PFSK-1 (cell line): Measurements from ENCODE around the gene AGO1.

Source experiments
- POLR2AphosphoS5 ChIP-seq: IDR thresholded peaks from 2 replicates; pipeline ENCODE4 v1.6.1; 2012; ENCODE audit warnings: low read depth, mild to moderate bottlenecking, control low read depth, low read length, moderate library complexity
- SIN3A ChIP-seq: IDR thresholded peaks from 2 replicates; pipeline ENCODE4 v1.6.1; 2012; ENCODE audit warnings: mild to moderate bottlenecking, low read length, moderate library complexity, borderline replicate concordance; ENCODE audit not compliant: insufficient read depth
- TAF1 ChIP-seq: IDR thresholded peaks from 2 replicates; pipeline ENCODE4 v1.6.1; 2012; ENCODE audit warnings: low read length, control low read depth, borderline replicate concordance; ENCODE audit not compliant: insufficient read depth
- TF ChIP-seq, protein P1 (sequence below), 2 experiments: IDR thresholded peaks; 2 replicates each; pipeline versions ENCODE4 v1.6.1 to v1.8.0; 2011 to 2012; ENCODE audit warnings: low read depth in 2 of 2, low read length in 2 of 2, control low read depth in 1 of 2, inconsistent platforms in 1 of 2, mild to moderate bottlenecking in 1 of 2, moderate library complexity in 1 of 2; ENCODE audit not compliant: insufficient read depth in 1 of 2

DNA sequence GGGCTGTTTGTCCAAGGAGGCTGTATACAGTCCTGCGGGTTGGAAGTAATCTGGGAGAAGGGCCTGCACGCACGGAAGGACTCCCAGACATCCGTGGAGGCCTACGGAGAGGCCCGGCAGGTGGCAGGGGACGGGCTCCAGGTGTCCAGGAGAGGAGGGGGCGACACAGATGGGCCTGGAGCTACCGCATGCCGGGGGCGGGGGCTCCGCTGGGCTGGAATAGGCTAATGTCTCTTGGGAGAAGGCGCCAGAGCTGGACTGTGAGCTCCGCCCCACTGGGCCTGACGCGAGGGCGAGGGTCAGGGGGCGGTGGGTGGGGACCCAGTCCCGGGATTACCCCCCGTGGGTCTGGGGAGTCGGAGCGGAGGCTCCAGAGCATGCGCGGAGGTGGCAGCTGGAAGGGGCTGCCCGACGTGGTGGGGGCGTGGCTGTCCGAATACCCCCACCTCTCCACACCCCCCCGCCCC, 659 bp downstream of the AGO1 start:
- no peak for TF ChIP-seq POLR2AphosphoS5
- TF ChIP-seq TAF1, result no peak
- no peak for TF ChIP-seq SIN3A
- TF ChIP-seq, protein P1, sequence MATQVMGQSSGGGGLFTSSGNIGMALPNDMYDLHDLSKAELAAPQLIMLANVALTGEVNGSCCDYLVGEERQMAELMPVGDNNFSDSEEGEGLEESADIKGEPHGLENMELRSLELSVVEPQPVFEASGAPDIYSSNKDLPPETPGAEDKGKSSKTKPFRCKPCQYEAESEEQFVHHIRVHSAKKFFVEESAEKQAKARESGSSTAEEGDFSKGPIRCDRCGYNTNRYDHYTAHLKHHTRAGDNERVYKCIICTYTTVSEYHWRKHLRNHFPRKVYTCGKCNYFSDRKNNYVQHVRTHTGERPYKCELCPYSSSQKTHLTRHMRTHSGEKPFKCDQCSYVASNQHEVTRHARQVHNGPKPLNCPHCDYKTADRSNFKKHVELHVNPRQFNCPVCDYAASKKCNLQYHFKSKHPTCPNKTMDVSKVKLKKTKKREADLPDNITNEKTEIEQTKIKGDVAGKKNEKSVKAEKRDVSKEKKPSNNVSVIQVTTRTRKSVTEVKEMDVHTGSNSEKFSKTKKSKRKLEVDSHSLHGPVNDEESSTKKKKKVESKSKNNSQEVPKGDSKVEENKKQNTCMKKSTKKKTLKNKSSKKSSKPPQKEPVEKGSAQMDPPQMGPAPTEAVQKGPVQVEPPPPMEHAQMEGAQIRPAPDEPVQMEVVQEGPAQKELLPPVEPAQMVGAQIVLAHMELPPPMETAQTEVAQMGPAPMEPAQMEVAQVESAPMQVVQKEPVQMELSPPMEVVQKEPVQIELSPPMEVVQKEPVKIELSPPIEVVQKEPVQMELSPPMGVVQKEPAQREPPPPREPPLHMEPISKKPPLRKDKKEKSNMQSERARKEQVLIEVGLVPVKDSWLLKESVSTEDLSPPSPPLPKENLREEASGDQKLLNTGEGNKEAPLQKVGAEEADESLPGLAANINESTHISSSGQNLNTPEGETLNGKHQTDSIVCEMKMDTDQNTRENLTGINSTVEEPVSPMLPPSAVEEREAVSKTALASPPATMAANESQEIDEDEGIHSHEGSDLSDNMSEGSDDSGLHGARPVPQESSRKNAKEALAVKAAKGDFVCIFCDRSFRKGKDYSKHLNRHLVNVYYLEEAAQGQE (IDR thresholded peaks at IDR 0.05; ENCODE audit: insufficient read depth in 1 of 2, low read depth in 2 of 2, low read length in 2 of 2), result no peak
